H9 (cell line): ENCODE data around the gene DNHD1. TPM values are rescaled to one million over a fixed set of nuclear protein-coding genes. Genes with fewer than 3 reads are reported as not detected.

Experiments used
- DNase-seq: peaks from one replicate; pipeline ENCODE4 v3.0.0-alpha.2; 2017
- H2AFZ ChIP-seq: one replicate; pipeline ENCODE4 v1.6.1; 2013; ENCODE audit warnings: mild to moderate bottlenecking, low read length, control low read depth, moderate library complexity
- H2AK5ac ChIP-seq: 2 replicates; pipeline ENCODE4 v1.6.1; 2013; ENCODE audit warnings: low read length, control low read depth, mixed read lengths; ENCODE audit not compliant: insufficient read length
- H2BK120ac ChIP-seq: one replicate; pipeline ENCODE4 v1.6.1; 2013; ENCODE audit warnings: low read depth, mild to moderate bottlenecking, low read length, control low read depth, inconsistent platforms; ENCODE audit not compliant: poor library complexity, severe bottlenecking
- H2BK12ac ChIP-seq: 2 replicates; pipeline ENCODE4 v1.6.1; 2013; ENCODE audit warnings: low read length, control low read depth, mixed read lengths, low read depth; ENCODE audit not compliant: insufficient read length
- H2BK15ac ChIP-seq: 2 replicates; pipeline ENCODE4 v1.6.1; 2013; ENCODE audit warnings: low read depth, low read length, control low read depth
- H2BK20ac ChIP-seq: one replicate; pipeline ENCODE4 v1.6.1; 2013; ENCODE audit warnings: low read depth, mild to moderate bottlenecking, low read length, control low read depth, inconsistent platforms; ENCODE audit not compliant: poor library complexity, severe bottlenecking
- H2BK5ac ChIP-seq: 2 replicates; pipeline ENCODE4 v1.6.1; 2013; ENCODE audit warnings: low read length, control low read depth, mixed read lengths; ENCODE audit not compliant: insufficient read length
- H3K14ac ChIP-seq: 2 replicates; pipeline ENCODE4 v1.6.1; 2013; ENCODE audit warnings: low read length, control low read depth; ENCODE audit not compliant: insufficient read depth
- H3K18ac ChIP-seq: 2 replicates; pipeline ENCODE4 v1.6.1; 2013; ENCODE audit warnings: low read depth, mild to moderate bottlenecking, mixed read lengths, low read length, control low read depth; ENCODE audit not compliant: insufficient read length
- H3K23ac ChIP-seq: 2 replicates; pipeline ENCODE4 v1.6.1; 2013; ENCODE audit warnings: low read length, control low read depth, mixed read lengths, low read depth; ENCODE audit not compliant: insufficient read length
- H3K23me2 ChIP-seq: 2 replicates; pipeline ENCODE4 v1.6.1; 2013; ENCODE audit warnings: low read depth, mild to moderate bottlenecking, mixed read lengths, low read length, control low read depth; ENCODE audit not compliant: insufficient read length, poor library complexity, severe bottlenecking
- H3K27ac ChIP-seq: 2 replicates; pipeline ENCODE4 v1.5.1; 2013; ENCODE audit warnings: low read length, control low read depth, mixed read lengths, low read depth; ENCODE audit not compliant: insufficient read length
- H3K27me3 ChIP-seq: 2 replicates; pipeline ENCODE4 v1.6.1; 2013; ENCODE audit warnings: low read length, control low read depth, inconsistent platforms; ENCODE audit not compliant: insufficient read depth
- H3K4ac ChIP-seq: 2 replicates; pipeline ENCODE4 v1.6.1; 2013; ENCODE audit warnings: low read depth, mild to moderate bottlenecking, control low read depth, inconsistent platforms, low read length, moderate library complexity
- H3K4me1 ChIP-seq: 2 replicates; pipeline ENCODE4 v1.6.1; 2013; ENCODE audit warnings: low read length, control low read depth, inconsistent platforms; ENCODE audit not compliant: insufficient read depth
- H3K4me2 ChIP-seq: 2 replicates; pipeline ENCODE4 v1.6.1; 2013; ENCODE audit warnings: low read length, control low read depth, mixed read lengths; ENCODE audit not compliant: insufficient read length, insufficient read depth
- H3K56ac ChIP-seq: 2 replicates; pipeline ENCODE4 v1.6.1; 2013; ENCODE audit warnings: low read depth, mild to moderate bottlenecking, mixed read lengths, low read length, control low read depth; ENCODE audit not compliant: insufficient read length
- H3K79me1 ChIP-seq: 2 replicates; pipeline ENCODE4 v1.6.1; 2013; ENCODE audit warnings: low read depth, mild to moderate bottlenecking, moderate library complexity, low read length, control low read depth, inconsistent platforms; ENCODE audit not compliant: insufficient read depth, poor library complexity, severe bottlenecking
- H3K79me2 ChIP-seq: 2 replicates; pipeline ENCODE4 v1.6.1; 2013; ENCODE audit warnings: low read length, control low read depth, inconsistent platforms; ENCODE audit not compliant: insufficient read depth
- H3K9ac ChIP-seq: 2 replicates; pipeline ENCODE4 v1.6.1; 2013; ENCODE audit warnings: low read length, control low read depth, mixed read lengths; ENCODE audit not compliant: insufficient read length; ENCODE audit errors: extremely low read depth
- H3K9me3 ChIP-seq: one replicate; pipeline ENCODE4 v1.6.1; 2013; ENCODE audit warnings: low read depth, low read length, inconsistent platforms; ENCODE audit not compliant: control insufficient read depth
- H3T11ph ChIP-seq: one replicate; pipeline ENCODE4 v1.6.1; 2013; ENCODE audit warnings: mild to moderate bottlenecking, low read length, control low read depth, inconsistent platforms
- H4K20me1 ChIP-seq: one replicate; pipeline ENCODE4 v1.6.1; 2013; ENCODE audit not compliant: control insufficient read depth, insufficient read length, insufficient read depth
- H4K5ac ChIP-seq: 2 replicates; pipeline ENCODE4 v1.6.1; 2013; ENCODE audit warnings: low read depth, mild to moderate bottlenecking, mixed read lengths, low read length, control low read depth; ENCODE audit not compliant: insufficient read length
- H4K8ac ChIP-seq: replicated peaks from 2 replicates; pipeline ENCODE4 v1.6.1; 2013; ENCODE audit warnings: low read length, control low read depth, mixed read lengths, low read depth; ENCODE audit not compliant: insufficient read length
- H4K91ac ChIP-seq: 2 replicates; pipeline ENCODE4 v1.6.1; 2013; ENCODE audit warnings: low read depth, mild to moderate bottlenecking, moderate library complexity, mixed read lengths, low read length, control low read depth; ENCODE audit not compliant: insufficient read length
- H3K27ac Mint-ChIP-seq, 3 experiments: 2 replicates in 2 of 3; 3 replicates in 1 of 3; pipeline ENCODE4 v1.8.0; 2020 to 2021; ENCODE audit warnings: mixed read lengths in 3 of 3, mild to moderate bottlenecking in 1 of 3, moderate library complexity in 1 of 3
- H3K27me3 Mint-ChIP-seq: 2 replicates; pipeline ENCODE4 v1.8.0; 2021; ENCODE audit warnings: low read depth, mild to moderate bottlenecking, moderate library complexity, mixed read lengths
- H3K36me3 Mint-ChIP-seq, 3 experiments: 2 replicates in 2 of 3; 3 replicates in 1 of 3; pipeline ENCODE4 v1.8.0; 2020 to 2021; ENCODE audit warnings: low read depth in 3 of 3, mixed read lengths in 3 of 3; ENCODE audit not compliant: insufficient read depth in 1 of 3
- H3K4me1 Mint-ChIP-seq, 2 experiments: 2 replicates each; pipeline ENCODE4 v1.8.0; 2020; ENCODE audit warnings: mixed read lengths in 2 of 2
- H3K4me3 Mint-ChIP-seq, 2 experiments: 2 replicates in 1 of 2; 3 replicates in 1 of 2; pipeline ENCODE4 v1.8.0; 2020 to 2021; ENCODE audit warnings: mild to moderate bottlenecking in 2 of 2, mixed read lengths in 2 of 2, moderate library complexity in 1 of 2
- H3K9me3 Mint-ChIP-seq, 2 experiments: 2 replicates in 1 of 2; 3 replicates in 1 of 2; pipeline ENCODE4 v1.8.0; 2020; ENCODE audit warnings: mild to moderate bottlenecking in 2 of 2, mixed read lengths in 2 of 2, moderate library complexity in 1 of 2
- CTCF ChIP-seq: fragments of 200-600 bp; sonication (generic); conservative IDR thresholded peaks from 3 replicates; pipeline ENCODE4 v1.8.0; 2021; ENCODE audit warnings: antibody characterized with exemption, mild to moderate bottlenecking
- WGBS: extraction: QIAGEN DNeasy Blood & Tissue Kit; methylation state at CpG from one replicate; pipeline ENCODE4 v1.1.7; 2013; ENCODE audit warnings: missing lambda C conversion rate, low lambda C conversion rate, mixed read lengths; ENCODE audit not compliant: insufficient read length; ENCODE audit errors: extremely low coverage; 5-methylcytosine and 5-hydroxymethylcytosine counted together
- total RNA-seq: library from RNA; stranded (reverse); gene quantifications from 2 replicates; pipeline ENCODE4 v1.2.1, GENCODE V29; 2021

The DNHD1 gene
- total RNA-seq, 1 experiment from 2014 or later = 3.5 TPM

- H2AFZ ChIP-seq = no peak overlapping the region
- Mint-ChIP-seq H3K27me3 (no peaks in the 10 kb centered on the region; the same call in 1 of the 2 replicates), H3K4me3 (no peak overlapping the region), H3K27ac (no peak overlapping the region), H3K36me3 (peaks cover 14 to 17% (median 15%) of the 10 kb centered on the region in 3 experiments; a peak in 6 of 7 replicates), H3K9me3 (no peaks in the 10 kb centered on the region), H3K4me1 (peaks cover 3 to 4% of the 10 kb centered on the region in 2 experiments; a peak in 3 of 4 replicates)
- no peak overlapping the region for H2BK20ac ChIP-seq
- H2AK5ac ChIP-seq = no peak overlapping the region
- no peak overlapping the region for H3K14ac ChIP-seq
- no peak overlapping the region for H2BK5ac ChIP-seq
- no peak for TF ChIP-seq CTCF
- H3K23ac ChIP-seq = no peak overlapping the region
- H3K79me1 ChIP-seq = peaks cover 12% of the 10 kb centered on the region
- H2BK12ac ChIP-seq = no peak overlapping the region
- H3K27ac ChIP-seq = no peak overlapping the region
- H4K20me1 ChIP-seq = no peaks in the 10 kb centered on the region
- no peaks in the 10 kb centered on the region for H3K27me3 ChIP-seq
- no peak overlapping the region for H2BK120ac ChIP-seq
- no peaks in the 10 kb centered on the region for H3K9me3 ChIP-seq
- H4K8ac ChIP-seq = no peak overlapping the region
- H2BK15ac ChIP-seq = no peak overlapping the region
- no peak overlapping the region for H3K56ac ChIP-seq
- H3K4me1 ChIP-seq = no peaks in the 10 kb centered on the region
- H3K79me2 ChIP-seq = peaks cover 8% of the 10 kb centered on the region; the same call in 1 of the 2 replicates
- H3K18ac ChIP-seq = no peak overlapping the region
- no peak for DNase-seq
- no peak overlapping the region for H4K91ac ChIP-seq
- H3T11ph ChIP-seq = no peak overlapping the region
- H3K23me2 ChIP-seq = peaks cover 6% of the 10 kb centered on the region
- H3K4ac ChIP-seq = no peak overlapping the region
- WGBS = no CpG with 5 or more reads among the region's 3 CpGs
- H4K5ac ChIP-seq = no peak overlapping the region
- no peak overlapping the region for H3K4me2 ChIP-seq
- no peak overlapping the region for H3K9ac ChIP-seq
These were observed 10.8 kb upstream of the DNHD1 start for GRCh38 chr11:6486256-6486655.
